Stomach (tissue), 9 donors: ENCODE measurements around the gene UBAP2L. TPM values are rescaled to one million over a fixed set of nuclear protein-coding genes. Genes with fewer than 3 reads are reported as not detected.

Experiments used
- DNase-seq, 2 donors: peaks; one replicate each; pipeline versions ENCODE4 v3.0.0 to v3.0.0-alpha.2; 2013 to 2019
- H3K27ac ChIP-seq, 5 donors: fragments of 200-600 bp in 4 of 5; sonication (generic) in 4 of 5; one replicate each; pipeline ENCODE4 v1.5.1; 2013 to 2019; ENCODE audit warnings: mild to moderate bottlenecking in 1 of 5, moderate library complexity in 1 of 5
- H3K27me3 ChIP-seq, 3 donors: fragments of 200-600 bp; sonication (generic); one replicate each; pipeline ENCODE4 v1.5.1; 2017 to 2019; ENCODE audit warnings: mixed run types in 1 of 3
- H3K36me3 ChIP-seq, 4 donors: fragments of 200-600 bp; sonication (generic); 1 replicate in 3 of 4; 2 replicates in 1 of 4; pipeline ENCODE4 v1.5.1; 2016 to 2019
- H3K4me1 ChIP-seq, 4 donors: fragments of 200-600 bp; sonication (generic); one replicate each; pipeline ENCODE4 v1.5.1; 2016 to 2019
- H3K4me3 ChIP-seq, 4 donors: fragments of 200-600 bp; sonication (generic) in 3 of 4; one replicate each; pipeline ENCODE4 v1.5.1; 2016 to 2019; ENCODE audit warnings: mild to moderate bottlenecking in 1 of 4
- H3K9me3 ChIP-seq, 4 donors: fragments of 200-600 bp; sonication (generic); one replicate each; pipeline ENCODE4 v1.5.1; 2016 to 2019
- EP300 ChIP-seq: sonication (generic); formaldehyde crosslinking; IDR thresholded peaks from one replicate; pipeline ENCODE4 v1.6.1; 2017; ENCODE audit warnings: antibody characterized with exemption
- POLR2A ChIP-seq, 4 donors: fragments of 450-650 bp; IDR thresholded peaks; one replicate each; pipeline ENCODE4 v1.6.1; 2016; ENCODE audit warnings: antibody characterized with exemption in 4 of 4, control low read depth in 2 of 4, mild to moderate bottlenecking in 1 of 4, moderate library complexity in 1 of 4
- POLR2AphosphoS5 ChIP-seq, 3 donors: sonication (generic); formaldehyde crosslinking; IDR thresholded peaks; one replicate each; pipeline ENCODE4 v1.6.1; 2016; ENCODE audit warnings: antibody characterized with exemption in 3 of 3
- WGBS, 5 donors: extraction: QIAGEN DNeasy Blood & Tissue Kit in 3 of 5; methylation state at CpG; one replicate each; pipeline versions ENCODE4 v1.1.5 to v1.1.7; 2013 to 2018; 5-methylcytosine and 5-hydroxymethylcytosine counted together
- intact Hi-C: fragments of 100-400 bp; cut with DNase I; formaldehyde crosslinking; loops from one replicate; pipeline ENCODE4 v1.15.1; 2023; ENCODE audit warnings: low total_unique reads
- polyA plus RNA-seq, 3 donors: library from polyadenylated mRNA; stranded (reverse); fragments of 200-250 nt; gene quantifications; one replicate each; pipeline ENCODE4 v1.2.3, GENCODE V29; 2013
- total RNA-seq, 5 donors: library from RNA; depleted of rRNA; stranded (reverse); fragments of >200 nt; gene quantifications; one replicate each; pipeline versions ENCODE4 v1.1.0 to v1.2.3, GENCODE V29; 2014 to 2016
- TF ChIP-seq, protein P1 (sequence below), 7 experiments: fragments of 450-650 bp in 4 of 7; fragments of 200-600 bp in 3 of 7; sonication (generic) in 3 of 7; IDR thresholded peaks; one replicate each; pipeline ENCODE4 v1.5.1; 2016 to 2019; ENCODE audit warnings: antibody characterized with exemption in 7 of 7, control low read depth in 2 of 7, mild to moderate bottlenecking in 1 of 7
- donor health status: healthy with polysubstance abuse.
- donor health status: Bipolar disorder and iron deficiency.
- donor health status: healthy.

Gene UBAP2L
- total and polyA plus RNA-seq, 8 donors: 25.2 to 109 (median 53.6) TPM

DNA sequence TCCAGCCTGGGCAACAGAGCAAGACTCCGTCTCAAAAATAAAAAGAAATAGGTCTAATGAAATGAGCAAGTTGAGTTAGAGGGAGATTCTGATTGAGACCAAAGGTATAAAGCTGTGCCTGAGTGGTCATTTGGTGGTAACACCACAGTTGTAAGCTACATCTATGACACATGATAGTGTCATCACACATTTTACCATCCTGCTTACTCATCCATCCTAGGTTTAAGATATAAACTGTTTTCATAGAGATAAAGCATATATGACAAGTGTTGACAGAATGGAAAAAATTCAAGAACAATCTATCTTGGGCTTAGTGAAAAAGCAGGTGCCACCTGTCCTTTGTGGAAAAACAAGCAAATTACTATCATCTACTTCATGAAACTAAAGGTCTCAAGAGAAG lies 7.5 kb upstream of the UBAP2L start:
- 84 to 97% (median 95%) methylated on average over 1 of the region's 1 CpG for WGBS, 5 donors
- Histone ChIP-seq H3K4me1 (peaks cover 13 to 37% (median 27%) of the 10 kb centered on the region in 4 donors), H3K27ac (no peak overlapping the region), H3K4me3 (no peak overlapping the region), H3K27me3 (no peaks in the 10 kb centered on the region), H3K9me3 (no peaks in the 10 kb centered on the region), H3K36me3 (peaks cover 67 to 94% (median 93%) of the 10 kb centered on the region in 4 donors)
- intact Hi-C loops: no loop called here
- no peak for DNase-seq
- no peak for TF ChIP-seq POLR2A (IDR thresholded peaks at IDR 0.05)
- TF ChIP-seq EP300: no peak
- no peak for TF ChIP-seq POLR2AphosphoS5 (IDR thresholded peaks at IDR 0.05)
- TF ChIP-seq, protein P1, sequence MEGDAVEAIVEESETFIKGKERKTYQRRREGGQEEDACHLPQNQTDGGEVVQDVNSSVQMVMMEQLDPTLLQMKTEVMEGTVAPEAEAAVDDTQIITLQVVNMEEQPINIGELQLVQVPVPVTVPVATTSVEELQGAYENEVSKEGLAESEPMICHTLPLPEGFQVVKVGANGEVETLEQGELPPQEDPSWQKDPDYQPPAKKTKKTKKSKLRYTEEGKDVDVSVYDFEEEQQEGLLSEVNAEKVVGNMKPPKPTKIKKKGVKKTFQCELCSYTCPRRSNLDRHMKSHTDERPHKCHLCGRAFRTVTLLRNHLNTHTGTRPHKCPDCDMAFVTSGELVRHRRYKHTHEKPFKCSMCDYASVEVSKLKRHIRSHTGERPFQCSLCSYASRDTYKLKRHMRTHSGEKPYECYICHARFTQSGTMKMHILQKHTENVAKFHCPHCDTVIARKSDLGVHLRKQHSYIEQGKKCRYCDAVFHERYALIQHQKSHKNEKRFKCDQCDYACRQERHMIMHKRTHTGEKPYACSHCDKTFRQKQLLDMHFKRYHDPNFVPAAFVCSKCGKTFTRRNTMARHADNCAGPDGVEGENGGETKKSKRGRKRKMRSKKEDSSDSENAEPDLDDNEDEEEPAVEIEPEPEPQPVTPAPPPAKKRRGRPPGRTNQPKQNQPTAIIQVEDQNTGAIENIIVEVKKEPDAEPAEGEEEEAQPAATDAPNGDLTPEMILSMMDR (IDR thresholded peaks at IDR 0.05): no peak

DNA sequence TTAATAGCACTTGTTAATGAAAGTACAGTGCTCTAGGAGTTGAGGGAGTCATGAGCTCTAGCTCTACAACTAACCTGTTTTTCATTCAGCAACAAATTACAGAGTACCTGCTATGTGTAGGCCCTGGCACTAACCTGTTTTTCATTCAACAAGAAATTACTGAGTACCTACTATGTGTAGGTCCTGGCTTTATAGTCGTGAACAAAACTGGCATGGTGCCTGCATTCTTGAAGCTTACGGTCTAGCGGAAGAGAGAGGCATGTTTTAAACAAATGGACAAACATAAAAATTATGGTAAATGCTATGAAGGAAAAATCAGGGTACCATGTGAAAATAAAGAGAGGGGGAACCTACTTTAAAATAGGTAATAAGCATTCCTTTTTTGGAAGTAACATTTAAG lies 2.2 kb upstream of the UBAP2L start:
- Histone ChIP-seq H3K27me3 (no peaks in the 10 kb centered on the region), H3K9me3 (no peaks in the 10 kb centered on the region), H3K36me3 (peaks cover 27 to 47% (median 45%) of the 10 kb centered on the region in 4 donors), H3K27ac (peak overlapping the region in 3 of 5 donors; percentile 96 to 100 (median 100)), H3K4me1 (peaks cover 43 to 74% (median 61%) of the 10 kb centered on the region in 4 donors), H3K4me3 (peak overlapping the region in 3 of 4 donors; percentile 81 to 99 (median 82))
- TF ChIP-seq, protein P1 (IDR thresholded peaks at IDR 0.05): no peak
- no peak for TF ChIP-seq POLR2AphosphoS5 (IDR thresholded peaks at IDR 0.05)
- no peak for TF ChIP-seq EP300
- TF ChIP-seq POLR2A (IDR thresholded peaks at IDR 0.05): no peak
- intact Hi-C loops: no loop called here
- 39 to 52% (median 50%) methylated on average over 3 of the region's 3 CpGs for WGBS, 5 donors
- DNase-seq: no peak

DNA sequence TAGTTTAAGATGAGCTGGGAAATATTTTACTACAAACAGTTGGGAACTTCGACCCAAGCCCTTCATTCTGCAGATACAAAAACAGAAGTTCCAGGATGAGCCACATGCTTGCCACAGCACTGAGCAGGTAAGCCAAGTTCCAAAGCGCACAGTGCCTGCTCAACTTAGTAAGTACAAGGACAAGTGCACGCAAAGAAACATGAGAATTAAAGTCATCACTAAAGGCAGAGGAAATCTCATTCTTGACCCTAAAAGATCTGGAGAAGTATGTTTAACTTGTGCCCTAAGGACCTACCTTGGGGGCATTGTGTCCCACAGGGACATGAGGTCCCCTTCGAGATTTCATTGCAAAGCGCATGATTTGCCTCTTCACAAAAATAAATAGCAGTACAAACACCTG lies 1.2 kb upstream of the UBAP2L start:
- no peaks in the 10 kb centered on the region for H3K27me3 ChIP-seq
- peak in 1 of 2 donors; percentile 54 for DNase-seq
- peak overlapping the region in 4 of 5 donors; percentile 96 to 100 (median 100) for H3K27ac ChIP-seq
- no peaks in the 10 kb centered on the region for H3K9me3 ChIP-seq
- intact Hi-C loops: no loop called here
- no peak for TF ChIP-seq POLR2AphosphoS5 (IDR thresholded peaks at IDR 0.05)
- TF ChIP-seq, protein P1 (IDR thresholded peaks at IDR 0.05): no peak
- no peak for TF ChIP-seq EP300
- no peak for TF ChIP-seq POLR2A (IDR thresholded peaks at IDR 0.05)
- peaks cover 17 to 38% (median 35%) of the 10 kb centered on the region in 4 donors for H3K36me3 ChIP-seq
- H3K4me1 ChIP-seq: peaks cover 52 to 78% (median 63%) of the 10 kb centered on the region in 4 donors
- WGBS, 5 donors: 6 to 15% (median 8%) methylated on average over 5 of the region's 5 CpGs
- peak overlapping the region; percentile 81 to 99 (median 86) for H3K4me3 ChIP-seq

DNA sequence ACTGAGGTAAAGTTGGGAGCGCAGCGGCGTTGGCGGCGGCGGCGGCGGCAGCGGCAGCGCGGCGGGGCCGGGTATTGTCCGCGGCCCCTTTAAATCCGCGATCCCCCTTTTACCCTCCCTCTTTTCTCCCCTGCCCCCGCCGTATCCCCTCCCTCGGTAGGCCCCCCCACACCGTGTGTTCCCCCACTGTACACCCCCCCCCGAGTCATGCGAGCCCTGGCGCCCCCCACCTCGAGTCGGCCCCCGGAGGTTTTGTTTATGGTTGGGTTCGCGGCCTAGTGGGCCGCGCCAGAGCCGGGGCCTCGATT lies 169 bp downstream of the UBAP2L start:
- Histone ChIP-seq H3K4me1 (peaks cover 45 to 82% (median 70%) of the 10 kb centered on the region in 4 donors), H3K4me3 (peak overlapping the region; percentile 81 to 99 (median 86)), H3K9me3 (no peaks in the 10 kb centered on the region), H3K36me3 (peaks cover 17 to 40% (median 36%) of the 10 kb centered on the region in 4 donors), H3K27ac (peak overlapping the region; percentile 91 to 100 (median 100)), H3K27me3 (no peaks in the 10 kb centered on the region)
- no peak for TF ChIP-seq POLR2A (IDR thresholded peaks at IDR 0.05)
- TF ChIP-seq POLR2AphosphoS5 (IDR thresholded peaks at IDR 0.05): no peak
- TF ChIP-seq, protein P1 (IDR thresholded peaks at IDR 0.05): no peak
- no peak for TF ChIP-seq EP300
- DNase-seq: no peak
- intact Hi-C loops: no loop called here
- WGBS, 5 donors: 0 to 3% (median 1%) methylated on average over 4 to 33 of the region's 33 CpGs; no CpG with 5 or more reads in 1 of the 5 donors
